Measurements from ENCODE around the gene BACH2. TPM values are rescaled to one million over a fixed set of nuclear protein-coding genes. Genes with fewer than 3 reads are reported as not detected.

Gene BACH2
- total RNA-seq, 1 donor from 2014 or later = 3.9 TPM

- TF ChIP-seq CTCF (IDR thresholded peaks at IDR 0.05) (no peak), EZH2 (IDR thresholded peaks at IDR 0.05) (no peak), EZH2phosphoT487 (IDR thresholded peaks at IDR 0.05) (no peak)
- no peak overlapping the region for H3K4me2 ChIP-seq
These were observed 109.8 kb downstream of the BACH2 start for GRCh38 chr6:90186637-90187371.

GRCh38 chr6:90186026-90186425 is 110.6 kb downstream of the BACH2 start:
- H3K79me2 ChIP-seq (ENCODE audit: low read depth) = no peaks in the 10 kb centered on the region
- H3K27ac Mint-ChIP-seq = no peak overlapping the region
- H3K36me3 ChIP-seq = no peaks in the 10 kb centered on the region
- peaks cover 3% of the 10 kb centered on the region for H3K9me3 Mint-ChIP-seq
- H2AFZ ChIP-seq (replicated peaks) = no peak overlapping the region
- no peak overlapping the region for H3K4me3 Mint-ChIP-seq
- no peaks in the 10 kb centered on the region for H3F3A ChIP-seq (ENCODE audit: low read depth)
- H3K27me3 ChIP-seq = no peaks in the 10 kb centered on the region
- H3K4me3 ChIP-seq = no peak overlapping the region
- H3K9me3 ChIP-seq (ENCODE audit: low read depth) = no peaks in the 10 kb centered on the region
- H3K4me2 ChIP-seq = no peak overlapping the region
- H4K20me1 ChIP-seq (ENCODE audit: low read depth) = no peaks in the 10 kb centered on the region
- H3K4me1 Mint-ChIP-seq = peaks cover 37% of the 10 kb centered on the region
- no peak for TF ChIP-seq CTCF (IDR thresholded peaks at IDR 0.05)
- no peak for TF ChIP-seq EZH2 (IDR thresholded peaks at IDR 0.05)
- no peak for TF ChIP-seq EZH2phosphoT487 (IDR thresholded peaks at IDR 0.05)
- H3K4me1 ChIP-seq = no peaks in the 10 kb centered on the region
- H3K9ac ChIP-seq = no peak overlapping the region
- no peak for DNase-seq (ENCODE audit: low spot score)
- H3K27me3 Mint-ChIP-seq (ENCODE audit: insufficient read depth, low read depth) = peaks cover 2% of the 10 kb centered on the region
- H3K36me3 Mint-ChIP-seq = peaks cover 5% of the 10 kb centered on the region
- H3K27ac ChIP-seq = no peak overlapping the region

More at GRCh38 chr6:90186637-90187371, 109.8 kb downstream of the BACH2 start:
- H3K27me3 ChIP-seq = no peaks in the 10 kb centered on the region
- Mint-ChIP-seq H3K27ac (no peak overlapping the region), H3K4me3 (no peak overlapping the region), H3K9me3 (peaks cover 3% of the 10 kb centered on the region), H3K4me1 (peaks cover 37% of the 10 kb centered on the region), H3K36me3 (peaks cover 5% of the 10 kb centered on the region), H3K27me3 (ENCODE audit: insufficient read depth, low read depth) (peaks cover 2% of the 10 kb centered on the region)
- H3K79me2 ChIP-seq (ENCODE audit: low read depth) = no peaks in the 10 kb centered on the region
- no peaks in the 10 kb centered on the region for H4K20me1 ChIP-seq (ENCODE audit: low read depth)
- no peaks in the 10 kb centered on the region for H3K9me3 ChIP-seq (ENCODE audit: low read depth)
- no peak overlapping the region for H3K27ac ChIP-seq
- no peak overlapping the region for H3K9ac ChIP-seq
- H3K4me1 ChIP-seq = no peaks in the 10 kb centered on the region
- no peaks in the 10 kb centered on the region for H3K36me3 ChIP-seq
- no peak overlapping the region for H3K4me3 ChIP-seq
- H2AFZ ChIP-seq (replicated peaks) = no peak overlapping the region
- H3F3A ChIP-seq (ENCODE audit: low read depth) = no peaks in the 10 kb centered on the region
- DNase-seq (ENCODE audit: low spot score) = no peak

- DNase-seq (ENCODE audit: low spot score) = no peak
- H3K9me3 ChIP-seq (ENCODE audit: low read depth) = no peaks in the 10 kb centered on the region
- Mint-ChIP-seq H3K4me3 (no peak overlapping the region), H3K36me3 (peaks cover 2% of the 10 kb centered on the region), H3K27me3 (ENCODE audit: insufficient read depth, low read depth) (no peaks in the 10 kb centered on the region), H3K27ac (no peak overlapping the region), H3K9me3 (peaks cover 3% of the 10 kb centered on the region), H3K4me1 (peaks cover 37% of the 10 kb centered on the region)
- H2AFZ ChIP-seq (replicated peaks) = no peak overlapping the region
- H3F3A ChIP-seq (ENCODE audit: low read depth) = no peaks in the 10 kb centered on the region
- H3K27me3 ChIP-seq = no peaks in the 10 kb centered on the region
- H3K9ac ChIP-seq = no peak overlapping the region
- H3K4me2 ChIP-seq = no peak overlapping the region
- no peak overlapping the region for H3K4me3 ChIP-seq
- no peaks in the 10 kb centered on the region for H4K20me1 ChIP-seq (ENCODE audit: low read depth)
- H3K27ac ChIP-seq = no peak overlapping the region
- TF ChIP-seq CTCF (IDR thresholded peaks at IDR 0.05) (no peak), EZH2 (IDR thresholded peaks at IDR 0.05) (no peak), EZH2phosphoT487 (IDR thresholded peaks at IDR 0.05) (no peak)
- no peaks in the 10 kb centered on the region for H3K79me2 ChIP-seq (ENCODE audit: low read depth)
- no peaks in the 10 kb centered on the region for H3K36me3 ChIP-seq
- no peaks in the 10 kb centered on the region for H3K4me1 ChIP-seq
These were observed 112.0 kb downstream of the BACH2 start for GRCh38 chr6:90184334-90185298.

Data from neural progenitor cell (in vitro differentiated cells).